SK-N-MC (cell line): ENCODE results near the gene TSHZ2.
"Not testable (repeated sequence)": the region's sequence is repeated elsewhere in the genome, so short reads cannot be mapped to it uniquely, and the experiment has no call there.

Experiments used
- DNase-seq: peaks from one replicate; pipeline ENCODE4 v3.0.0-alpha.2; 2011; ENCODE audit warnings: low read depth, low spot score
- H3K27ac ChIP-seq: fragments of 200-600 bp; sonication (generic); 2 replicates; pipeline ENCODE4 v1.5.1; 2016; ENCODE audit warnings: mixed run types
- H3K36me3 ChIP-seq: fragments of 200-600 bp; sonication (generic); 2 replicates; pipeline ENCODE4 v1.6.1; 2017; ENCODE audit warnings: antibody characterized with exemption, low read length, mixed read lengths; ENCODE audit not compliant: insufficient read depth
- H3K4me3 ChIP-seq: fragments of 200-600 bp; sonication (generic); 2 replicates; pipeline ENCODE4 v1.5.1; 2016
- H3K9ac ChIP-seq: fragments of 200-600 bp; sonication (generic); 2 replicates; pipeline ENCODE4 v1.8.0; 2017; ENCODE audit warnings: mixed run types, mixed read lengths; ENCODE audit not compliant: insufficient read length
- H3K9me3 ChIP-seq: fragments of 200-600 bp; sonication (generic); 2 replicates; pipeline ENCODE4 v1.6.1; 2017; ENCODE audit warnings: low read depth, mild to moderate bottlenecking, antibody characterized with exemption, low read length, moderate library complexity, mixed read lengths
- EZH2 ChIP-seq: fragments of 200-600 bp; sonication (generic); IDR thresholded peaks from one replicate; pipeline ENCODE4 v1.6.1; 2017; ENCODE audit warnings: antibody characterized with exemption
- FOXP2 ChIP-seq: optimal IDR thresholded peaks from 2 replicates; pipeline ENCODE3; 2011; ENCODE audit warnings: mild to moderate bottlenecking, moderate library complexity; ENCODE audit not compliant: insufficient read depth; ENCODE audit errors: extremely low read length, control extremely low read depth
- POLR2AphosphoS5 ChIP-seq: IDR thresholded peaks from 2 replicates; pipeline ENCODE4 v1.6.1; 2012; ENCODE audit warnings: mild to moderate bottlenecking, low read depth, low read length, borderline replicate concordance

The TSHZ2 gene

DNA sequence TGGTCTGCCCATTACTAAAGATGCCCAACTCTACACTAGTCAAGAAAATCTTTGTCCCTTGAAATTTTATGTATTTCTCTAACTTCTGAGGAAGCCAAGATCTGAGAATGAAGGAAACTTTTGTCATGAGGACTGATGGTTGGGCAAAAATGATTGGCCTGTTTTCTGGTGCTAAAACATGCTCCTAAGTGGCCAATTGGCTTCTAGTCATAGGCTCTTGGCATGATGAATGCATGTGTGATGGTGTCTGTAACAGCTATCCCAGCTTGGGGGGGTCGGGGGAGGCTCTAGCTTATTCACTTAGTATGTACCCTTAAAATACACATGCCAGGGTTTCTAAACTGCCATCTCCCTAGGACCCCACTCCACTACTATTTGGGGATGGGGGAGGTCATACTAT is 392.9 kb downstream of the TSHZ2 start:
- TF ChIP-seq EZH2 (no peak), FOXP2 (no peak), POLR2AphosphoS5 (no peak)
- no peak overlapping the region for H3K27ac ChIP-seq
- no peaks in the 10 kb centered on the region for H3K9me3 ChIP-seq
- H3K4me3 ChIP-seq, result no peak overlapping the region
- H3K9ac ChIP-seq, result no peak overlapping the region
- H3K36me3 ChIP-seq, result no peaks in the 10 kb centered on the region
- no peak for DNase-seq

DNA sequence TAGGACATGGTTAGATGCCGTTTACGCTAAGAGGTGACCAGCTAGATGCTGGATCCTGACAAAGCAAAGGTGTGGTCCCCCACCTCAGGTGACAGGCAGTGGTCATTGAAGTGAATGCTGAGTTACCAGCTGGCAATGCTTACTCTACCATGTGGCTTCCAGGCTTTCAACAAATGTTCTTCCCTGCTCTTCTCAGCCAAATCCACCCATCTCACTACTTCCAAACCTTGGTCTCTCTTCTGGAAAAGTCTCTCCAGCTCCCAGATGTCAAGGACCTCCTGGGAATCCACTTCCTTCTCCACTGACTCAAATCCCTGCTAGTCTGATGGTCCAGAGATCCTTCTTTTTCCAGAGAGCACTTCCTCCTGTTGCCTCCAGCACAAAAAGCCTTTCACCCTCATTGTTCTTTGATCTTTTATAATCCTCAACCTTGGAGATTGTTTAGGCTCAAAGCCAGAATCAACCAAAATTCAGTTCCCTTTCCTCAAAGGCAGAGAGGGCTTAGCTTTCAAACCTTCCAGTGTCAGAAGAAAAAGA is 393.4 kb downstream of the TSHZ2 start:
- Histone ChIP-seq H3K9me3 (no peaks in the 10 kb centered on the region), H3K9ac (no peak overlapping the region), H3K27ac (no peak overlapping the region), H3K4me3 (no peak overlapping the region), H3K36me3 (no peaks in the 10 kb centered on the region)
- no peak for TF ChIP-seq POLR2AphosphoS5
- no peak for TF ChIP-seq EZH2
- no peak for TF ChIP-seq FOXP2
- no peak for DNase-seq

DNA sequence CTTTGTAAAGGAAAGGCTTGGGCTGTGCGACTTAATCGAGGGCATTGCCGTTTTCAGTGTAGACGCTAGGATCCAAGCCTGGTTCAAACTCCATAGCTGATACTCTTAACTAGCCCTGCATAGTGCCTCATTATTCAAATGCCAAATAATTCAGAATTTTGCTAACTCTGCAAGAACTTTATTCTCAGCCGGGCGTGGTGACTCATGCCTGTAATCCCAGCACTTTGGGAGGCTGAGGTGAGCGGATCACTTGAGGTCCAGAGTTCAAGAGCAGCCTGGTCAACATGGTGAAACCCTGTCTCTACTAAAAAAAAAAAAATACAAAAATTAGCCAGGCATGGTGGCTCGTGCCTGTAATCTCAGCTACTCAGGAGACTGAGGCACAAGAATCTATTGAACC is 394.8 kb downstream of the TSHZ2 start:
- H3K36me3 ChIP-seq, DNase-seq, H3K4me3 ChIP-seq, H3K27ac ChIP-seq, H3K9me3 ChIP-seq, H3K9ac ChIP-seq: not testable (repeated sequence)

DNA sequence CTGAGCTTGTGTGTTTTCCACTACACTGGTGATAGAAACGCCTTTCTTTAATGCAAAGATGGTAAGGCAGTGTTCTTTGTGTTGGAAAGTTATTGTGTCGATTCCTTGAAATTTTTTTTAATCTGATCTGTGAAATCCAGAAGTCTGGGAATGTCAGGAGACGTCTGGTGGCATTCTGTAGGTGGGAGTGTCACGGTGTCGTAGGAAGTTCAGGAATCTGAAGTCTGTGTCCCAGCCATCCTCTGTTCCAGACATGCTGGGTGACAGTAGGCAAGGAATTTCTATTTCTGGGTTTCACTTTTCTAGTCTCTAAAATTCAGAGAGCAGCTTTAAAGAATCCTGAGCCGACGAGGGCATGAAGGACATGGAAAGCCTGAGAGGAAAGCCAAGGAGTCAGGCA is 397.7 kb downstream of the TSHZ2 start:
- Histone ChIP-seq H3K27ac (no peak overlapping the region), H3K36me3 (no peaks in the 10 kb centered on the region)
- TF ChIP-seq FOXP2, result no peak
- no peak for TF ChIP-seq POLR2AphosphoS5
- TF ChIP-seq EZH2, result no peak

DNA sequence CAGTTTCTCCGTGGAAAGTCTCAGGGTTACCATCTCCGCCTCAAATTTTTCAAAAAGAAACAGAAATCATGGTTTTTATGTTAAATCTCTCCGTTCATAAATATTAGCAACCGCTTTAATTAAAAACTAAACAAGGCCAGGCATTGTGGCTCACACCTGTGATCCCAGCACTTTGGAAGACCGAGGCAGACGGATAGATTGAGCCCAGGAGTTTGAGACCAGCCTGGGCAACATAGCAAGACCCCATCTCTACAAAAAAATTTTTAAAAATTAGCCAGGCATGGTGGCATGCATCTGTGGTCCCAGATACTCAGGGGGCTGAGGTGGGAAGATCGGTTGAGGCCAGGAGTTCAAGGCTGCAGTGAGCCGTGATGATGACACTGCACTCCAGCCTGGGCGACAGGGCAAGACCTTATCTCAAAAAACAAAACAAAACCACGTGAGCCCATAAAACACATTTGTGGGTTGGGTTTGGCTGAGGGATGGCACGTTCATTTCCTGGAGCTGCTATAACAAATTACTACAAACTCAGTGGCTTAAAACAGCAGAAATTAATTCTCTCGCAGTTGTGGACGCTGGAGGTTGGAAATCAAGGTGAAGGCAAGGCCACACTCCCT is 398.3 kb downstream of the TSHZ2 start:
- Histone ChIP-seq H3K27ac (no peak overlapping the region), H3K9me3 (no peaks in the 10 kb centered on the region), H3K9ac (no peak overlapping the region), H3K36me3 (no peaks in the 10 kb centered on the region), H3K4me3 (no peak overlapping the region)
- DNase-seq, result no peak
- no peak for TF ChIP-seq FOXP2
- TF ChIP-seq EZH2, result no peak
- TF ChIP-seq POLR2AphosphoS5, result no peak

More for the DNA sequence above, 397.7 kb downstream of the TSHZ2 start:
- DNase-seq, result no peak
- Histone ChIP-seq H3K9me3 (no peaks in the 10 kb centered on the region), H3K9ac (no peak overlapping the region), H3K4me3 (no peak overlapping the region)

DNA sequence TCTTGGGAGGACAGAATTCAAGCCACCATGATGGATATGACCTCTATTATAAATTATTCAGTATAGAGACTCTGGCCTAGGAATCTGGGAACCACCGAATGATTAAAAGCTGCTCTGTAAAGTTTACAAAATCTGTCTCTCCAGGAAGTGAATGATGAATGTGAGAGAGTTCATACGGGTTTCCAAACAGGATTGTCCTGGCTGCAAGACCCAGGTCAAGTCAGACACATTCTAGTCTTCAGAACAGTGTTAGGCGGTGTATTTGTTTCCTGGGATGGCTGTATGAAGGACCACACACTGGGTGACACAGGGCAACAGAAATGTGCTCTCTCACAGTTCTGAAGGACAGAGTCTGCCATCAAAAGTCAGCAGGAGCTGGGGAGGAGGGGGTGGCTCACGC is 399.1 kb downstream of the TSHZ2 start:
- DNase-seq, result no peak
- H3K9ac ChIP-seq, result no peak overlapping the region
- TF ChIP-seq FOXP2 (no peak), EZH2 (no peak), POLR2AphosphoS5 (no peak)
- no peaks in the 10 kb centered on the region for H3K9me3 ChIP-seq
- H3K4me3 ChIP-seq, result no peak overlapping the region
- no peaks in the 10 kb centered on the region for H3K36me3 ChIP-seq
- H3K27ac ChIP-seq, result no peak overlapping the region

DNA sequence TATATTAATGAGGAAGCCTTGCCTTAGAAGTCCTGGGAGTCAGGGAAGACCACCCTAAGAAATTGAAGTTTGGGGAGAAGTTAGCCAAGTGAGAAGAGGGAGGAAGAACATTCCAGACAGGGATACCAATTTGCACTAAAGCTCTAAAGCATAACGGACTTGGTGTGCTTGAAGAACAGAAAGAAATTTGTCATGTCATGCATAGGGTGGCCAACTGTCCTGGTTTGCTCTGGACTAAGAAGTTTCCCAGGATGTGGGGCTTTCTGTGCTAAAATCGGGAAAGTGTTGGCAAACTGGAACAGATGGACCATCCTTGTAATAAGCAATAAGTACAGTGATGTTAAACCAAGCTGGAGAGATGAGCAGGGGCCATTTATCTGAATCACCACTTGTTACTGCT is 403.9 kb downstream of the TSHZ2 start:
- H3K9me3 ChIP-seq, result no peaks in the 10 kb centered on the region
- TF ChIP-seq EZH2, result no peak
- TF ChIP-seq FOXP2, result no peak
- no peak for TF ChIP-seq POLR2AphosphoS5
- H3K4me3 ChIP-seq, result no peak overlapping the region
- DNase-seq, result no peak
- H3K36me3 ChIP-seq, result no peaks in the 10 kb centered on the region
- no peak overlapping the region for H3K9ac ChIP-seq
- H3K27ac ChIP-seq, result no peak overlapping the region

DNA sequence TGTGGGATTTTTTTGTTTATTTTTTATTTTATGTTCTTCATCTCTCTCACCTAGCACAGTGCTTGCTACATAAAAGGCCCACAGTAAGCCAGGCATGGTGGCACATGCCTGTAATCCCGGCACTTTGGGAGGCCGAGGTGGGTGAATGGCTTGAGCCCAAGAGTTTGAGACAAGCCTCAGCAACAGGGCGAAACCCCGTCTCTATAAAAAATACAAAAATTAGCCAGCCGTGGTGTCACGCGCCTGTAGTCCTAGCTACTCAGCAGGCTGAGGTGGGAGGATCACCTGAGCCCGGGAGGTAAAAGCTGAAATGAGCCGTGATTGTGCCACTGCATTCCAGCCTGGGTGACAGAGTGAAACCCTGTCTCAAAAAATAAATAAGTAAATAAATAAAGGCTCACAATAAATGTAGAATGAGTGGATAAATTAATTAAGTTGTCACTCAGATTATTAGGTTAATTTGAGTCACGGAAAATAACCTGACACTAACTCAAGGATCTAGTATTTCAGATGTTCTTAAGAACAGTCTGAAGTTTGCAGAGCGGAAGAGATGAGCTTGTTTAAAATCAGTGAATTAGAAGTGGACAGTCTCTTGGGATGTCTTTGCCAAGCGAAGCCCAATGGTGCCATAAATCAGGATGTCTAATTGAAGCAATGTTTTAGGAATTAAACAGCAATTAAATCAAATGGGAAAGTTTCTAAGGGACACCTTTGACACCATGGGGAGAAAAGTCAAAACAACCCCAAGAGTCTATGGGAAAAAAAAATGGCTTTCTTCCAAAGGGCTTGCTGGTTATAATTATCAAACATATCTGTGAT is 407.1 kb downstream of the TSHZ2 start:
- TF ChIP-seq POLR2AphosphoS5 (no peak), FOXP2 (no peak), EZH2 (no peak)

DNA sequence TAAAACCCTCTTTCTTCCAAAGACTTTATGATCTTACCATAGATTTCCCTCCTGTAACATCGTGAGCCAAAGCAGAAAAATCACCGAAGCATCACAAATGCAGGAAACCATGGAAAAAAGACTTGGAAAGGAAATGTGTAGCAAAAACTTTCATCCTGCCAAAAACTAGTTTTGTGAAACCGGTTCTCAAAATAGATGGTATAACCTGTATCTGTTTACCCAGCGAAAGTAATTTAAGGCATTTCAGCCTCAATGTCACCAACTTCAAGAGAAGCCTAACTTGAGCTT is 407.6 kb downstream of the TSHZ2 start:
- Histone ChIP-seq H3K27ac (no peak overlapping the region), H3K4me3 (no peak overlapping the region), H3K9me3 (no peaks in the 10 kb centered on the region), H3K9ac (no peak overlapping the region), H3K36me3 (no peaks in the 10 kb centered on the region)
- no peak for DNase-seq
- TF ChIP-seq FOXP2, result no peak
- no peak for TF ChIP-seq POLR2AphosphoS5
- no peak for TF ChIP-seq EZH2

More for the DNA sequence above, 407.1 kb downstream of the TSHZ2 start:
- Histone ChIP-seq H3K27ac (no peak overlapping the region), H3K4me3 (no peak overlapping the region), H3K36me3 (no peaks in the 10 kb centered on the region), H3K9me3 (no peaks in the 10 kb centered on the region), H3K9ac (no peak overlapping the region)
- DNase-seq, result no peak
